ENCODE results near the gene TNNI3K.
"Not testable (repeated sequence)": the region's sequence is repeated elsewhere in the genome, so short reads cannot be mapped to it uniquely, and the experiment has no call there.

TNNI3K gene, protein sequence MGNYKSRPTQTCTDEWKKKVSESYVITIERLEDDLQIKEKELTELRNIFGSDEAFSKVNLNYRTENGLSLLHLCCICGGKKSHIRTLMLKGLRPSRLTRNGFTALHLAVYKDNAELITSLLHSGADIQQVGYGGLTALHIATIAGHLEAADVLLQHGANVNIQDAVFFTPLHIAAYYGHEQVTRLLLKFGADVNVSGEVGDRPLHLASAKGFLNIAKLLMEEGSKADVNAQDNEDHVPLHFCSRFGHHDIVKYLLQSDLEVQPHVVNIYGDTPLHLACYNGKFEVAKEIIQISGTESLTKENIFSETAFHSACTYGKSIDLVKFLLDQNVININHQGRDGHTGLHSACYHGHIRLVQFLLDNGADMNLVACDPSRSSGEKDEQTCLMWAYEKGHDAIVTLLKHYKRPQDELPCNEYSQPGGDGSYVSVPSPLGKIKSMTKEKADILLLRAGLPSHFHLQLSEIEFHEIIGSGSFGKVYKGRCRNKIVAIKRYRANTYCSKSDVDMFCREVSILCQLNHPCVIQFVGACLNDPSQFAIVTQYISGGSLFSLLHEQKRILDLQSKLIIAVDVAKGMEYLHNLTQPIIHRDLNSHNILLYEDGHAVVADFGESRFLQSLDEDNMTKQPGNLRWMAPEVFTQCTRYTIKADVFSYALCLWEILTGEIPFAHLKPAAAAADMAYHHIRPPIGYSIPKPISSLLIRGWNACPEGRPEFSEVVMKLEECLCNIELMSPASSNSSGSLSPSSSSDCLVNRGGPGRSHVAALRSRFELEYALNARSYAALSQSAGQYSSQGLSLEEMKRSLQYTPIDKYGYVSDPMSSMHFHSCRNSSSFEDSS

DNA sequence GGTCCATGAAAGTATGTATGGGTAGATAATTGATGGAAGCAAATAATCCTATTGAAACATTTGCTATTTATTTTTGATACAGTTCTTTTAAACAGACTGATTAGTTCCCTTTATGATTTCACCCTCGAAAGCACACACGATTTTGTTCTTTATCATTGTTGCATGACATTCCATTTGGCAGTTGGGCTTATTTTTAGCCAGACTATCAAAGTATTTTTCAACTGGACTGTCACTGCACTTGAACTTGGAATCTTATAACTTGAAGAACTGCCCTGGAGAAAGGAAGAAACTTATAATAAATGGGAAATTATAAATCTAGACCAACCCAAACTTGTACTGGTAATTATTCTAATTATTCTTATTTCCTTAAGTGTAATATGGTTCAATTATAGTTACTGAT, at the start of gene TNNI3K:
Gene TNNI3K (plus strand): TSS at position 235 of the 400 bp plus-strand sequence. CDS start 65 bp downstream, at position 300.
- no peak for DNase-seq

DNA sequence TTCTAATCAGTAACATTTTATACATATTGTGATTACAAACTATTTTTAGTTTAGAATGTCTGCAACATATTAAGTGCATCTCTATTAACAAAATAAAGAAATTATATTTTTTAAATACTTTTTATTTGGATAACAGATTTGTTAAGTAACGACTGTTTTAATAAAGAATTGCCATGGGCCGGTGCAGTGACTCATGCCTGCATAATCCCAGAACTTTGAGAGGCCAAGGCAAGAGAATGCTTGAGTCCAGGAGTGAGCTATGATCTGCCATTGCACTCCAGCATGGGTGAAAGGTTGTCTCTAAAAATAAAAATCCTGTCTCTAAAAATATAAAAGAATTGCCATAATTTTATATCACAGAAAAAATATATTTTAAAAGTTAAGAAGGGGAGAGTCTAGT, 41.3 kb upstream of the TNNI3K start:
- DNase-seq, result peak; percentile 45

DNA sequence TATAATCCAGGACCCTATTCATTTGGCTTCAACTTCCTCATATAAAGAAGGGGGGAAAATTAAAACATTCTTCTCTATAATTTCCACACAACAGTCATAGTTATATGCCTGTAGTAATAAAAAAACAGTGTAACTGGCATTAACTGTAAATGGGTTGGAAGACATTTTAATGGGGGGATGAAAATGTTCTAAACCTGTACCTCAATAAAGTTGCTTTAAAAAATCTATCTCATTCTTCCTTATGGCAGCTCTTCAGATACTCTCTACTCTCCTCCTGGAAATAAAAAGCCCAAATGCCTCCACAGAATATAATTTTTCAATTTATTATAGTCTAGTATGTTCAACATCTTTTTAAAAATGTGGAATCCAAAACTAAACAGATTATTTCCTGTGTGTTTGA, 39.8 kb upstream of the TNNI3K start:
- no peak for DNase-seq

DNA sequence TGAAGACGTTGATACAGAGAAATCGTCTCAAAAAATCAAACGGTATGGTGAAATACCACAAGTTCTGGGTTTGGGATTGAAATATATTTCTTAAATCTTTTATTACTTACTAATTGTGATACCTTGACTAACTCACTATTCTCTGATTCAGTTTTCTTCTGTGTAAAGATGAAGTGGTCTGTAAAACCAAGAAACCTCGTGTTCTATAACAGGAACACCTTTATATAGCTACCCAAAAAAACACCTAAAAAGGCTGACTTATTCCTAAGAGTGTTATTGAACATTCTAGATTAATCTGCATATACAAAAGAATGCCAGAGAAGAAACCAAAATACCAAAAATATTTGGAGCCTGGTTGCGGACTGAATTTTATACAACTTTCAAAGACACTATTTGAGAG, 37.9 kb upstream of the TNNI3K start:
- DNase-seq, result no peak

DNA sequence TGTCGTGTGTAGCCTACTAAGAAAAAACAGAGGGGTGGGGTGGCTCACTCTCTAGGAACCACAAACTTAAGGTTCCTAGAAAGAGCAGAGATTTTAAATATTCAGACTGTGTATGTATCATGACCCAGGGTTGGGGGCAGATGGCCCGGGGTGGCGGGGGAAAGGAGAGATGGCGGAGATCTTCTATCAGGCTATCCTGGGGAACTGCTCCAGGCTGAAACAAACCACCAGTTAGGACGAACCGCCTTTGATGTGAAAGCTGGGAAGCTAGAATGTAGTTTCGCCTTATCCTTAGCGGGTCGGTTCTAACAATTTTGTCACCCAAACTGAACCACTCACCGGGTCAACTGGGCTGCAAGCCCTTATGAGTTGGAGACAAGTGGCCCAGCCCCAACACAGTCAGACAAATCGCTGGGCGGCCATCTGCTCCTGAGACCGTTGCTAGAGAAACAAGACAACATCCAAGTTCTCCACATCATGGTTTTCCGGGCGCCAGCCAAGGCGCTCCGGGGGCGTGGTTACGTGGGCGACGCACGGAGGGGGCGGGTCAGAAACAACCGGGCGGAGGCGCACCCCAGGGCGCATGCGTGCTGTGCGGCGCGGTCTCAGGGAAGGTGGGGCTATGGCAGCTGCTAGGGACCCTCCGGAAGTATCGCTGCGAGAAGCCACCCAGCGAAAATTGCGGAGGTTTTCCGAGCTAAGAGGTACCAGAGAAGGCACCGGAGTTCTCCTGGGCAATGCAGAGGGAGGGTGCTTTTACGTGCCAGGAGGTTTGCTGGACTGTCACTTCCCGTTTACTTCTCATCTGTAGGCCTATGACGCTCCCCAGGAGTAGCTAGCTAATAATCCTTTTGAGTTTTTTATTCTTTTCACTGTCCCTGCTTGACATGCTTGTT, 37.3 kb upstream of the TNNI3K start, which contains the start of the genes FPGT and LRRIQ3:
Gene FPGT (plus strand): TSS at position 586 of the 896 bp plus-strand sequence. CDS start 37 bp downstream, at position 623.
Gene LRRIQ3 (minus strand): TSS at position 520 of the 896 bp plus-strand sequence. CDS start 14,492 bp downstream, outside the sequence.
- DNase-seq, result peak; percentile 94

DNA sequence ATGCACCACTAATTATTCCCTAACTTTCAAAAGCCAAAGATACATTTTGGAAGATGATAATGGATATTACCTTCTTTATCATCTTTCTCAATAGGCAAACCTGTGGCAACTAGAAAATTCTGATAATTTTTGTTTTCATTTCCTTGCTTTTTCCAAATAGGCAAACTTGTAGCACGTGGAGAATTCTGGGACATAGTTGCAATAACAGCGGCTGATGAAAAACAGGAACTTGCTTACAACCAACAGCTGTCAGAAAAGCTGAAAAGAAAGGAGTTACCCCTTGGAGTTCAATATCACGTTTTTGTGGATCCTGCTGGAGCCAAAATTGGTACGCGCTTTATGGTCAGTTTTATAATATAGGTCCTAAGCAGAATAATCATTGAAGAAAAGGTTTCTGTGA, 35.7 kb upstream of the TNNI3K start:
- no peak for DNase-seq

DNA sequence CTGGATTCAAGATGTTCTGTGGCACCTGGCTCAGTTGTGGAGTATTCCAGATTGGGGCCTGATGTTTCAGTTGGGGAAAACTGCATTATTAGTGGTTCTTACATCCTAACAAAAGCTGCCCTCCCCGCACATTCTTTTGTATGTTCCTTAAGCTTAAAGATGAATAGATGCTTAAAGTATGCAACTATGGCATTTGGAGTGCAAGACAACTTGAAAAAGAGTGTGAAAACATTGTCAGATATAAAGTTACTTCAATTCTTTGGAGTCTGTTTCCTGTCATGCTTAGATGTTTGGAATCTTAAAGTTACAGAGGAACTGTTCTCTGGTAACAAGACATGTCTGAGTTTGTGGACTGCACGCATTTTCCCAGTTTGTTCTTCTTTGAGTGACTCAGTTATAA, 29.9 kb upstream of the TNNI3K start:
- DNase-seq, result peak; percentile 21

DNA sequence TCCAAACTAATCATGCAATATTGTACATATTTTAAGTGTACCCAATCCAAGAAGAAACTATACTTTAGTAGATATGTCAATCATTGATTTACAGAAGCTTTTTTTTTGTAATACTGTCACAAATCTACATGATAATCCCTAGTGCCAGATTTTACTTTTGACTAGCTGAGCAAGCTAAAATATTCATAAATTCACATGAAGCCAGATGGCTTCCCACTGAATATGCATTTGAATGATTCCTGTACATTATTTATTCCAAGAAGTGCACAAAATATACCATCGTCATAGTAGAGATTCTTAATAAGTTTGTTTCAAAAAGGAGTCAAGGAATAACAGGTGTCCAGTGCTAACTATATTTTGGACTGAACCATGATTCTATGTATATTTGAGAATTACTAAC, 20.0 kb upstream of the TNNI3K start:
- DNase-seq, result no peak

DNA sequence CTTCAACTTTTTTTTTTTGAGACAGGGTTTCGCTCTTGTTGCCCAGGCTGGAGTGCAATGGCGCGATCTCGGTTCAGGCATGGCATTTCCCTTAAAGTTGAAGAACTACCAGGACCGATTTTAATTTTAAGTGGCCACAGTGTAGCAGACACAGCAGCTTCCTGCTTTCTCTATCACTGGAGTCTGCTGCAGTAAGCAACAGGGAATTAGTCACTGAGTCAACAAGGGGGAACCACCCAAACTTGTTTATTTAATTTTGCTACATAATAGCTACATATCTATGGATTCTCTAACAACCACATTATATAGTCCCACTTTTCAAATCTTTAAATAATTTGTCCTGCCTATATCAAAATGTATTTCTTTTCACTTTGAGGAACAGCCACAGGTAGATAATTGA, 12.5 kb upstream of the TNNI3K start:
- DNase-seq, result no peak

DNA sequence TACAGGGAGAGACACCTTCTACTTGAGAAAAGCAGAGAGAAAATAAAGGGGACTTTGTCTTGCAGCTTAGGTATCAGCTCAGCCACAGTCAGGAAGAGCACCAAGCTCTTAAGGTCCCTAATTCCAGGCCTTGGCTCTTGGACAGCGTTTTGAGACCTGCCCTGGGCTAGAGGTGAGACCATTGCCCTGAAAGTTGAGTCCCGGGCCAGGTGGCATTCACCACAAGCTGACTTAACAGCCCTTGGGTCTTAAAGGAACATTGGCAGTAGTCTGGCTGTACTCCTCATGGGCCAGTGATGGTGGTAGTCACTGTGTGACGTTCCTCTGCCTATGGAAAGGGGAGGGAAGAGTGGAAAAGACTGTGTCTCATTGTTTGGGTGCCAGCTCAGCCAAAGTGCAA, 11.7 kb upstream of the TNNI3K start:
- no peak for DNase-seq

DNA sequence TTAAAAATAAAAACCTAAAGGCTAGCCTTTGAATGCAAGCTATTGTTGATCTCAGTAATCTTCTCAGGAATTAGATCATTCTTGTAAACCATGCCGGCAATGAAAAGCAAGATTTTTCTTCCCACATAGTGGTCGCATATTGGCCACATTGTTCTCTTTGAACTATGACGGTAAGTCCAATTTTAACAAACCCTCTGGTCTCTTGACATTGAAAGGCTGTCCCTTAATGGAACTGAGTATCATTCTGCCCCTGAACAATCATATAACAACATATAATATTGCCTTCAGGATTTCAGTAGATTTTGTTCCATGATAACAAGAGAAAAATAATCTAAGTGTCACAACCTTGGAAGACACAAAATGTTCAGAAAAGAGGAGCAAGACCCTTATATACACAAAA, 1.3 kb downstream of the TNNI3K start:
- no peak for DNase-seq

DNA sequence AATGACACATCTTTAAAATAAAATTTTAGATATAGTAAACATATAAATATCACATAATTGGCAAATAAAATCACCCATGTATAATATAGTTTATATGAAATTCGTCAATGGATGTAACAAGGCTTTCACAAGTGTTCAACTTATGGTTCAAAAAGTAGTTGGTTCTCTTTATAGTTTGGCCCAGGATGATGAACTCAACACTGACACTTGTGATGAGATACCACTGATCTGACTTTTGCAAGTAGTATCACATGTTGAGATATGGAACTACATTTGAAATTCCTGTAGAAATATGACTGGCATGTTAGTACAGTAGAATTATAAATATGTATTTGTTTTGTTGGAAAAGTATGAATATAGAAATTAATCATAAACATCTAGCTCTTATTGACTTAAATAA, 1.8 kb downstream of the TNNI3K start:
- DNase-seq, result no peak

DNA sequence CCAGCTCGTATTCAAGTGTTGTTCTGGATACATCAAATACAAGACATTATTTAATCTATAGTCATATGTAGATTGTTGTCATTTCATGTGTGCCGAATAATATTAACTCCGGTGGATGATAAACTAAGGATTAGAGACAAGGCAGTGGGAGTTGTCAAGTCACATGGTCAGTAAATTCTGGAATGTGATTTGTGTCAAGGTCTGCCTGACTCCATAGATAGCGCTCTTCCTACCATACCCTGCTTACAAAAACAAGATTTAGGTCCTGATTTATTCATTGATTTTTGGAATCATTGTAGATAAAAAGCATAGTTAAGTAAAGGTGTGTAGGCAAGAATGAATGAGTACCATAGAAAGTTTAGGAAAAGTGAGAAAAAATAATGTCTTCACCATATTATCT, 2.6 kb downstream of the TNNI3K start:
- DNase-seq, result no peak

DNA sequence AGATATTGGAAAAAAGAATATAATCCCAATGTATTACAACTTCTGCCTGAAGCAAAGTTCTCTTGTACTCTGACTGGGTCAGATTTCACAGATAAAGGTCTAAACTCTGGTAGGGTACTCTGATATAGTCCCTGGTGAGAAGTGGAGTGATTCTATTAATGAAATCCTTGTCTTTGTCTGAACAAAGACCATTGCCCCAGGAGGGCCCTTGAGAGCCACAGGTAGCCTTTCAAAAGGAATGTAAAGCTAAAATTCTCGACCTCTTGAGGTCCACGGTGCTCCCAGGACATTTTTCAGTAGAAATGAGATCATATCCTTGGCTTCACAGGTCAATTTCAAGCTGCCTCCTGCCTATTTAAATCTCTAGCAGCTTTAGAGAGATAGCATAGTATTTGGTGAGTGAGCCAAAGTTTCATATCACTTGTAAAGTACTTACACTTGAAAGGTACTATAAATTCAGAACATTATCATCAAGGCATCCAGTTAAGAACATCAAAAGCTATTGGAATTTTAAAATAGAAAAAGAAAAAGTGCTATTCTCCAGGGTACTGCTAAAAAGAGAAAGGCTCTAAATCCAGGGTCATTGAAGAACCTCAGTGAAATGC, 10.1 kb downstream of the TNNI3K start:
- DNase-seq, result no peak

DNA sequence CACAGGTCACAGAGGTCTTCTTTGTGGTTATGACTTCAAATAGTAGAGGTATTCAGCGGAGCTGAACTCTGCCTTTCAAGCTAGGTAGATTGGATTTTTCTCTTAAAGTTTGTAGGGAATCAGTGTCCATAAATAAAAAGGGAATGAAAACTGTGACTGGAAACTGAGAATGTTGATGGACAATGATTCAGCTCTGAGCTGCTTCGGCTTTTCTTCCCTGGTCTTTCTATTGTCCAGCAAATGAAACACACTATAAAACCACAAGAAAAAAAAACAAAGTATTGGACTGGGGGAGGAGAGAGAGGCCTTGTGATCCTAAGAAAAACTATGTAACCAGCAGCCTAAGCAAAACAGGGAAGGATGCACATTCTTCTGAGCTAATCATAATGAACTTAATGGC, 11.1 kb downstream of the TNNI3K start:
- no peak for DNase-seq

DNA sequence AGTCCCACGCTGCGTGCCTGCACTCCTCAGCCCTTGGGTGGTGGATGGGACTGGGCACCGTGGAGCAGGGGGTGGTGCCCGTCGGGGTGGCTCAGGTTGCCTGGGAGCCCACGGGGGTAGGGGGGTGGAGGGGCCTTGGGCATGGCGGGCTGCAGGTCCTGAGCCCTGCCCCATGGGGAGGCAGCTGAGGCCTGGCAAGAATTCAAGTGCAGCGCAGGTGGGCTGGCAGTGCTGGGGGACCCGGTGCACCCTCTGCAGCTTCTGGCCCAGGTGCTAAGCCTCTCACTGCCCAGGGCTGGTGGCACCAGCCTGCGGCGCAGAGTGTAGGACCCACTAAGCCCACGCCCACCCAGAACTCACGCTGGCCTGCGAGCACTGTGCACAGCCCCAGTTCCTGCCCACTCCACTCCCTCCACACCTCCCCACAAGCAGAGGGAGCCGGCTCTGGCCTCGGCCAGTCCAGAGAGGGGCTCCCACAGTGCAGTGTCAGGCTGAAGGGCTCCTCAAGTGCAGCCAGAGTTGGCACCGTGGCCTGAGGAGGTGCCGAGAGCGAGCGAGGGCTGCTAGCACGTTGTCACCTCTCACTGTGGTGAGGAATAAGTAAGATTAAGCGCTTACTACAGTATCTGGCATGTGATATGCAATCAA, 12.8 kb downstream of the TNNI3K start:
- no peak for DNase-seq

DNA sequence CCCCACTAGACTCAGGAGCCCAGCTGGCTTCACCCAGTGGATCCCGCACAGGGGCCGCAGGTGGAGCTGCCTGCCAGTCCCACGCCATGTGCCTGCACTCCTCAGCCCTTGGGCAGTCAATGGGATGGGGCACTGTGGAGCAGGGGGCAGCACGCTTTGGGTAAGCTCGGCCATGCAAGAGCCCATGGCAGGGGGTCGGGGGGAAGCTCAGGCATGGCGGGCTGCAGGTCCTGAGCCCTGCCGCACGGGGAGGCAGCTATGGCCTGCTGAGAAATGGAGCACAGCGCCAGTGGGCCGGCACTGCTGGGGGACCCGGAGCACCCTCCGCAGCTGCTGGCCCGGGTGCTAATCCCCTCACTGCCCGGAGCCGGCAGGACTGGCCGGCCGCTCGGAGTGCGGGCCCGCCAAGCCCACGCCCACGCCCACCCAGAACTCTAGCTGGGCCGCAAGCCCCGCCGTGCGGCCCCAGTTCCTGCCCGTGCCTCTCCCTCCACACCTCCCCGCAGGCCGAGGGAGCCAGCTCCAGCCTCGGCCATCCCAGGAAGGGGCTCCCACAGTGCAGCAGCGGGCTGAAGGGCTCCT, 18.1 kb downstream of the TNNI3K start:
- not testable (repeated sequence) for DNase-seq

DNA sequence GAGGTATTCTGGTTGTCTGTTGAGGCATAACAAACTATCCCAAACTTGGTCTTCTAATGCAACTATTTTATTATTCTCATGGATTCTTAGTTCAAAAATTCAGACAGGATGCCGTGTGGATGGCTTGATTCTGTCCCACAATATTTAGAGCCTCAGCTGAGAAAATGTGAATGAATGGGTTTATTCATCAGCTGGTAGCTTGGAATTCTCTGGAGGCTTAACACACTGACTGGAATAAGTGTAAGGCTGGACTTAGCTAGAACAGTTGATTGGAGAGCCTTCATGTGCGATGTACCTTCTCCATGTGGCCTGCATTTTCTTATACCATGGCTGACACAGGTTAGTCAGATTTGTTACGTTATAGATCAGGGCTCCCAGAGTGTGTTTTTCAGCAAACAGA, 30.8 kb downstream of the TNNI3K start:
- no peak for DNase-seq

DNA sequence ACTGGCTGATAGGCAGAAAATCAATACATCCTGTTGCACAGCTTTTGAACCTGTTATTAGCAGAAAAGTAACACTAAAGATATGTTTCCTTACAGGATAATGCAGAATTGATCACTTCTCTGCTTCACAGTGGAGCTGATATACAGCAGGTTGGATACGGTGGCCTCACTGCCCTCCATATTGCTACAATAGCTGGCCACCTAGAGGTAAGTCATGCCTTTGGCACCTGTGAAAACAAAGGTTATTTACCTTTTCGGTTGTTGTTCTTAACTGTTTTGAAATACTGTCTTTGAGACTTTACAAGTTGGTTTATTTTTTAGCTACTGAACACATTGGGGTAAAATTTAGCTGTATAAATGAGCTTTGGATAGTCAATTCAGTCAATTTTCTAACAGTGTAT, 36.3 kb downstream of the TNNI3K start:
- no peak for DNase-seq

DNA sequence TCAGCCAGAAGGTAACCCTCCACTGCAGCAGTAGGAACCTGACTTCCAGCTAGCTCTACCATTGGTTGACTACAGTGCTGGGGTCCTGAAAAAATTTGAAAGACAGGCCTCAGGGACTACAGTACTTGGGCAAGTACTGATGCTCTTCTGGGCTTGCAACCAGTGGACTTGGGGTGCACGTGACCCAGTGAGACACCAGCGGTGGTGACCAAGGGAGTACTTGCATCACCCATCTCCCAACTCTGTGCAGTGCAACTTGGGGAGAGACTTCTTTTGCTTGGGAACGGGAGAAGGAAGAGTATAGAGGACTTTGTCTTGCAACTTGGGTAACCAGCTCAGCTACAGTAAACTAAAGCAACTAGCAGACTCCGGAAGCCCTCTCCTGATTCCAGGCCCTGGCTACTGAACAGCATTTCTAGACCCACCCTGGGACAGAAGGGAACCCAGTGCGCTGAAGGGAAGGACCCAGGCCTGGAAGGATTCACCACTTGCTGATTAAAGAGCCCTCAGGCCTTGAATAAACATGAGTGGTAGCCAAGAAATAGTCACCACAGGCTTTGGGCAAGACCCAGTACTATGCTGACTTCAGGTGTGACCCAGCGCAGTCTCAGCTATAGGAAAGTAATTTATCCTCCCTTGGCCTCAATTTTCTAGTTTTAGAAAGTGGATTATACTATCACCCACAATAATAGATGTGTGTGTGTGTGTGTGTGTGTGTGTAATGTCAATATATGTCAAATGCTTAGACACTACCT, 45.6 kb downstream of the TNNI3K start:
- DNase-seq, result peak; percentile 1

DNA sequence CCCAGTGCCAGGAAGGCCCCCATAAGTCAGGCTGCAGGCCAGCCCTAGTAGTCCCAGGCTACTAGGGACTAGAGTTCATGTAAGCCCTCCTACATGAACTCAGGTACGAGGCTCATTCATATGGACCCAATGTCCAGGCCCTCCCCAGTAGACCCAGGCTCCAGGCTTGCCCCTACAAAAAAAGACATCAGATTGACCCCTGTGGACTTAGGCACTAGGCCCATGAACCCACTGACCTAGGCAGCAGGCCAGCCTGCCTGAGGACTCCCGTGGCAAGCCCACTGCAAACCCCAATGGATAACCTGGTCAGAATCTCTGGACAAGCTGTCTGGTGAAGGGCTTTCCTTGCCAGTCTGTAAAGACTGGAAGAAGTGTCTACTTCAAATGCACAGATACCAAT, 51.2 kb downstream of the TNNI3K start:
- DNase-seq, result no peak

Data from EL (cell line).